Neural progenitor cell (in vitro differentiated cells): ENCODE measurements around the gene POLR3A. TPM values are rescaled to one million over a fixed set of nuclear protein-coding genes. Genes with fewer than 3 reads are reported as not detected.

Experiments
- DNase-seq: peaks from one replicate; pipeline ENCODE4 v3.0.0-alpha.2; 2016; ENCODE audit warnings: low spot score
- H2AFZ ChIP-seq: fragments of 200-600 bp; sonication (generic); replicated peaks from 2 replicates; pipeline ENCODE4 v1.6.1; 2016; ENCODE audit warnings: antibody characterized with exemption
- H3F3A ChIP-seq: fragments of 200-600 bp; sonication (generic); 2 replicates; pipeline ENCODE4 v1.6.1; 2016; ENCODE audit warnings: antibody characterized with exemption, low read depth
- H3K27ac ChIP-seq: fragments of 200-600 bp; sonication (generic); 2 replicates; pipeline ENCODE4 v1.5.1; 2016; ENCODE audit warnings: mild to moderate bottlenecking
- H3K27me3 ChIP-seq: fragments of 200-600 bp; sonication (generic); 2 replicates; pipeline ENCODE4 v1.6.1; 2016; ENCODE audit warnings: mild to moderate bottlenecking, moderate library complexity
- H3K36me3 ChIP-seq: fragments of 200-600 bp; sonication (generic); 2 replicates; pipeline ENCODE4 v1.5.1; 2016
- H3K4me1 ChIP-seq: fragments of 200-600 bp; sonication (generic); 2 replicates; pipeline ENCODE4 v1.6.1; 2016; ENCODE audit warnings: mixed run types
- H3K4me2 ChIP-seq: fragments of 200-600 bp; sonication (generic); 2 replicates; pipeline ENCODE4 v1.6.1; 2016
- H3K4me3 ChIP-seq: fragments of 200-600 bp; sonication (generic); 2 replicates; pipeline ENCODE4 v1.5.1; 2016
- H3K79me2 ChIP-seq: fragments of 200-600 bp; sonication (generic); 2 replicates; pipeline ENCODE4 v1.6.1; 2016; ENCODE audit warnings: low read depth
- H3K9ac ChIP-seq: fragments of 200-600 bp; sonication (generic); 2 replicates; pipeline ENCODE4 v1.6.1; 2016
- H3K9me3 ChIP-seq: fragments of 200-600 bp; sonication (generic); 2 replicates; pipeline ENCODE4 v1.5.1; 2016; ENCODE audit warnings: low read depth
- H4K20me1 ChIP-seq: fragments of 200-600 bp; sonication (generic); 2 replicates; pipeline ENCODE4 v1.6.1; 2016; ENCODE audit warnings: low read depth
- H3K27ac Mint-ChIP-seq: 3 replicates; pipeline ENCODE4 v1.8.0; 2021; ENCODE audit warnings: mixed read lengths
- H3K27me3 Mint-ChIP-seq: 2 replicates; pipeline ENCODE4 v1.8.0; 2022; ENCODE audit warnings: low read depth, mild to moderate bottlenecking, inconsistent platforms, moderate library complexity, mixed read lengths; ENCODE audit not compliant: insufficient read depth
- H3K36me3 Mint-ChIP-seq: 3 replicates; pipeline ENCODE4 v1.8.0; 2021; ENCODE audit warnings: mixed read lengths
- H3K4me1 Mint-ChIP-seq: 3 replicates; pipeline ENCODE4 v1.8.0; 2021; ENCODE audit warnings: mixed read lengths
- H3K4me3 Mint-ChIP-seq: 3 replicates; pipeline ENCODE4 v1.8.0; 2021; ENCODE audit warnings: mild to moderate bottlenecking, moderate library complexity, mixed read lengths
- H3K9me3 Mint-ChIP-seq: 3 replicates; pipeline ENCODE4 v1.8.0; 2020; ENCODE audit warnings: mixed read lengths
- EZH2 ChIP-seq: fragments of 200-600 bp; sonication (generic); IDR thresholded peaks from 2 replicates; pipeline ENCODE4 v1.6.1; 2017; ENCODE audit warnings: antibody characterized with exemption, mild to moderate bottlenecking, moderate library complexity
- EZH2phosphoT487 ChIP-seq: fragments of 200-600 bp; sonication (generic); IDR thresholded peaks from 2 replicates; pipeline ENCODE4 v1.6.1; 2017; ENCODE audit warnings: antibody characterized with exemption
- total RNA-seq: library from RNA; depleted of rRNA; stranded (reverse); fragments of >200 nt; gene quantifications from 2 replicates; pipeline ENCODE4 v1.2.3, GENCODE V29; 2015; ENCODE audit warnings: low replicate concordance
- TF ChIP-seq, protein P1 (sequence below): fragments of 200-600 bp; sonication (generic); IDR thresholded peaks from 2 replicates; pipeline ENCODE4 v1.5.1; 2017; ENCODE audit warnings: antibody characterized with exemption, mild to moderate bottlenecking

POLR3A gene
- total RNA-seq, 1 donor from 2014 or later: 16.0 TPM

DNA sequence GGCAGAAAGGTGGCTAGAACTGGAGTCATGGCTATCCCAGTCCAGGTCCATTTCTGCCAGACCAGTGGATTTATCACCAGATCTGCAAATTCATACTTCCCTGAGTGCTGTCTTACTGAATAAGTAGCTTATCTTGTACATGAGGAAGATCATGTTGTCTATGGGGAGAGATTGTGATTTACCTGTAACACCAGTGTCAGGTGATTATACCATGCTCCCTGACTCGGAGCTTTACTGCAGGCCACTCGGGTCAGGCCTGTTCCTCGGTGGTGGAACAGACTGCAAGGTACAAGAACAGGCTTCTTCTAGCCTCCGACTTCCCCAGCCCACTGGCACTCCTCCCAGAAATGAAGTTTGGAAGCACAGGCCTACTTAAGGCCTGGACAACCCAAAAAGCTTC lies 60.2 kb downstream of the POLR3A start:
- H3K4me1 Mint-ChIP-seq: peaks cover 47% of the 10 kb centered on the region
- H3K27me3 Mint-ChIP-seq: peaks cover 5% of the 10 kb centered on the region
- H3K36me3 ChIP-seq: no peaks in the 10 kb centered on the region
- H3K4me3 ChIP-seq: no peak overlapping the region
- H3K36me3 Mint-ChIP-seq: peaks cover 5% of the 10 kb centered on the region
- peaks cover 3% of the 10 kb centered on the region for H3K9me3 ChIP-seq
- no peaks in the 10 kb centered on the region for H3K79me2 ChIP-seq
- no peak for TF ChIP-seq EZH2
- no peak for TF ChIP-seq EZH2phosphoT487
- TF ChIP-seq, protein P1, sequence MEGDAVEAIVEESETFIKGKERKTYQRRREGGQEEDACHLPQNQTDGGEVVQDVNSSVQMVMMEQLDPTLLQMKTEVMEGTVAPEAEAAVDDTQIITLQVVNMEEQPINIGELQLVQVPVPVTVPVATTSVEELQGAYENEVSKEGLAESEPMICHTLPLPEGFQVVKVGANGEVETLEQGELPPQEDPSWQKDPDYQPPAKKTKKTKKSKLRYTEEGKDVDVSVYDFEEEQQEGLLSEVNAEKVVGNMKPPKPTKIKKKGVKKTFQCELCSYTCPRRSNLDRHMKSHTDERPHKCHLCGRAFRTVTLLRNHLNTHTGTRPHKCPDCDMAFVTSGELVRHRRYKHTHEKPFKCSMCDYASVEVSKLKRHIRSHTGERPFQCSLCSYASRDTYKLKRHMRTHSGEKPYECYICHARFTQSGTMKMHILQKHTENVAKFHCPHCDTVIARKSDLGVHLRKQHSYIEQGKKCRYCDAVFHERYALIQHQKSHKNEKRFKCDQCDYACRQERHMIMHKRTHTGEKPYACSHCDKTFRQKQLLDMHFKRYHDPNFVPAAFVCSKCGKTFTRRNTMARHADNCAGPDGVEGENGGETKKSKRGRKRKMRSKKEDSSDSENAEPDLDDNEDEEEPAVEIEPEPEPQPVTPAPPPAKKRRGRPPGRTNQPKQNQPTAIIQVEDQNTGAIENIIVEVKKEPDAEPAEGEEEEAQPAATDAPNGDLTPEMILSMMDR: no peak
- H3K27ac Mint-ChIP-seq: peak overlapping the region; percentile 40
- peaks cover 16% of the 10 kb centered on the region for H3F3A ChIP-seq
- DNase-seq: no peak
- no peak overlapping the region for H3K4me2 ChIP-seq
- H3K9me3 Mint-ChIP-seq: peaks cover 16% of the 10 kb centered on the region
- no peak overlapping the region for H2AFZ ChIP-seq
- no peak overlapping the region for H3K4me3 Mint-ChIP-seq
- H3K27me3 ChIP-seq: no peaks in the 10 kb centered on the region
- H3K27ac ChIP-seq: no peak overlapping the region
- H3K4me1 ChIP-seq: peaks cover 7% of the 10 kb centered on the region
- H3K9ac ChIP-seq: no peak overlapping the region
- no peaks in the 10 kb centered on the region for H4K20me1 ChIP-seq

DNA sequence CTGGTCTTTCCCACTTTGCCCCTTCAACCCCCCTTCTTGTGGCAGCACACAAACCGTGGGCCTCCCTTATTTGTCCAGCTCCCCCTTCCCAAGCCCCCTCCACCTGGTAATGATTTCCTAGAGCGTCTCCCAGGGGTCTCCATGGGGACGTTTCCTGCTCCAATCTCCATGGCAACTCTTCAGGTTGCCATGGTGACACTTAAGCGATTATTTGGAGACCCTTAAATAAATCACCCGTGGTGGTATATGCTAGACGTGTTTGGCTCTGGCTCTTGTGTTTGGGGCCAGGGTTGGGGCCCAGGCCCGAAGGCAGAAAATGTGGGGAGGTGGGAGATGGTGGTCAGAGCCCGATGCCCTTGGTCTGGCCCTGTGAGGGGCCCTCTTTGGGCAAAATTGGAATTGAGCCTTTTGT lies 61.7 kb downstream of the POLR3A start:
- peaks cover 5% of the 10 kb centered on the region for H3K27me3 Mint-ChIP-seq
- Histone ChIP-seq H2AFZ (no peak overlapping the region), H3K9ac (no peak overlapping the region), H3K9me3 (peaks cover 8% of the 10 kb centered on the region), H3K27me3 (no peaks in the 10 kb centered on the region), H3F3A (peaks cover 16% of the 10 kb centered on the region), H3K36me3 (no peaks in the 10 kb centered on the region), H3K4me3 (no peak overlapping the region), H3K4me2 (no peak overlapping the region), H3K27ac (no peak overlapping the region), H3K79me2 (no peaks in the 10 kb centered on the region), H4K20me1 (no peaks in the 10 kb centered on the region), H3K4me1 (peaks cover 7% of the 10 kb centered on the region)
- TF ChIP-seq EZH2phosphoT487: no peak
- TF ChIP-seq, protein P1: no peak
- TF ChIP-seq EZH2: no peak
- H3K4me1 Mint-ChIP-seq: peaks cover 50% of the 10 kb centered on the region
- peaks cover 24% of the 10 kb centered on the region for H3K9me3 Mint-ChIP-seq
- H3K27ac Mint-ChIP-seq: peak overlapping the region; percentile 87
- H3K4me3 Mint-ChIP-seq: peak overlapping the region; percentile 15
- peak; percentile 33 for DNase-seq
- H3K36me3 Mint-ChIP-seq: peaks cover 5% of the 10 kb centered on the region

DNA sequence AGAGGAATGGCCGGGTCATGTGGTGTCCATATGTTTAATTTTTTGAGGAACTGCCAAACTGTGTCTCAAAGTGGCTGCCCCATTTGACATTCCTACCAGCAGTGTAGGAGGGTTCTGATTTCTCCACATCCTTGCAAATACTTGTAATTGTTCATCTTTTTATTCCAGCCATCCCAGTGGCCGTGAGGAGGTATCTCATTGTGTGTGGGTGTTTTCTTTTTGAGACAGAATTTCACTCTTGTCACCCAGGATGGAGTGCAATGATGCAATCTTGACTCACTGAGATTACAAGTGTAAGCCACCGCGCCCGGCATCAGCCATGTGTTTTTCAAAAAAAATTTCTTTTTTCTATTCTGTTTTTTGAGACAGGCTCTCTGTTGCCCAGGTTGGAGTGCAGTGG lies 64.0 kb downstream of the POLR3A start:
- Histone ChIP-seq H3K4me2 (no peak overlapping the region), H3K36me3 (no peaks in the 10 kb centered on the region), H2AFZ (no peak overlapping the region), H3F3A (no peaks in the 10 kb centered on the region), H4K20me1 (no peaks in the 10 kb centered on the region), H3K27ac (no peak overlapping the region), H3K27me3 (no peaks in the 10 kb centered on the region), H3K9me3 (peaks cover 8% of the 10 kb centered on the region), H3K4me3 (no peak overlapping the region), H3K79me2 (no peaks in the 10 kb centered on the region), H3K9ac (no peak overlapping the region), H3K4me1 (no peaks in the 10 kb centered on the region)
- Mint-ChIP-seq H3K9me3 (peaks cover 26% of the 10 kb centered on the region), H3K4me3 (no peak overlapping the region), H3K27me3 (peaks cover 5% of the 10 kb centered on the region), H3K27ac (no peak overlapping the region), H3K4me1 (peaks cover 40% of the 10 kb centered on the region), H3K36me3 (peaks cover 4% of the 10 kb centered on the region)
- no peak for TF ChIP-seq EZH2
- no peak for TF ChIP-seq EZH2phosphoT487
- TF ChIP-seq, protein P1: no peak
- DNase-seq: no peak
